WTC11 (cell line): ENCODE measurements around the gene GLE1. TPM values are rescaled to one million over a fixed set of nuclear protein-coding genes. Genes with fewer than 3 reads are reported as not detected.

Source experiments
- ATAC-seq: fragments of 200-7000 bp; cut with Tn5 transposase; 2 replicates; pipeline ENCODE4 v1.10.0; 2021; ENCODE audit warnings: mild to moderate bottlenecking, moderate library complexity
- CTCF ChIA-PET: fragments of 300-600 bp; sonication (Branson Sonifier 250); formaldehyde crosslinking; loops from one replicate; lab custom pipeline; 2021; ENCODE audit warnings: antibody characterized with exemption; lab: Charles Lee
- POLR2A ChIA-PET: fragments of 350-600 bp; sonication (Branson Sonifier 250); formaldehyde crosslinking; loops from one replicate; lab custom pipeline; 2021; ENCODE audit warnings: antibody characterized with exemption; lab: Charles Lee
- DNase-seq: peaks from one replicate; pipeline ENCODE4 v3.0.0; 2021; ENCODE audit warnings: low spot score
- H3K27ac Mint-ChIP-seq: 2 replicates; pipeline ENCODE4 v1.8.0; 2021; ENCODE audit warnings: mixed read lengths
- H3K27me3 Mint-ChIP-seq: 2 replicates; pipeline ENCODE4 v1.8.0; 2021; ENCODE audit warnings: low read depth, mild to moderate bottlenecking, moderate library complexity, mixed read lengths
- H3K36me3 Mint-ChIP-seq: 2 replicates; pipeline ENCODE4 v1.8.0; 2021; ENCODE audit warnings: mixed read lengths
- H3K4me1 Mint-ChIP-seq: 2 replicates; pipeline ENCODE4 v1.8.0; 2022; ENCODE audit warnings: mixed read lengths
- H3K4me3 Mint-ChIP-seq: 2 replicates; pipeline ENCODE4 v1.8.0; 2021; ENCODE audit warnings: mild to moderate bottlenecking, moderate library complexity, mixed read lengths
- H3K9me3 Mint-ChIP-seq: 2 replicates; pipeline ENCODE4 v1.8.0; 2021; ENCODE audit warnings: mixed read lengths
- ESRRA ChIP-seq: sonication (generic); formaldehyde crosslinking; IDR thresholded peaks from 2 replicates; pipeline ENCODE4 v1.8.1; 2022; ENCODE audit warnings: mild to moderate bottlenecking, missing genetic modification reagents, borderline replicate concordance
- NR1H2 ChIP-seq: sonication (generic); formaldehyde crosslinking; IDR thresholded peaks from 2 replicates; pipeline ENCODE4 v1.9.0; 2021; ENCODE audit warnings: mild to moderate bottlenecking, moderate library complexity, missing genetic modification reagents
- NR2C2 ChIP-seq: sonication (generic); formaldehyde crosslinking; IDR thresholded peaks from 2 replicates; pipeline ENCODE4 v1.8.0; 2022; ENCODE audit warnings: mild to moderate bottlenecking, missing genetic modification reagents
- PRRX2 ChIP-seq: fragments of 250-450 bp; sonication (Bioruptor Pico); IDR thresholded peaks from 2 replicates; pipeline ENCODE4 v1.8.0; 2021; ENCODE audit warnings: mild to moderate bottlenecking
- SMAD4 ChIP-seq: sonication (generic); formaldehyde crosslinking; IDR thresholded peaks from 2 replicates; pipeline ENCODE4 v1.8.0; 2022; ENCODE audit warnings: mild to moderate bottlenecking, missing genetic modification reagents
- TP53 ChIP-seq: sonication (generic); formaldehyde crosslinking; IDR thresholded peaks from 2 replicates; pipeline ENCODE4 v1.8.1; 2023; ENCODE audit warnings: mild to moderate bottlenecking, missing genetic modification reagents
- ZNF121 ChIP-seq: sonication (generic); formaldehyde crosslinking; IDR thresholded peaks from 2 replicates; pipeline ENCODE4 v1.8.0; 2023; ENCODE audit warnings: missing genetic modification reagents
- total RNA-seq: library from RNA; stranded (reverse); gene quantifications from 3 replicates; pipeline ENCODE4 v1.2.3, GENCODE V29; 2021
- TF ChIP-seq, protein P1 (sequence below): sonication (generic); formaldehyde crosslinking; IDR thresholded peaks from 2 replicates; pipeline ENCODE4 v1.8.0; 2023; ENCODE audit warnings: missing genetic modification reagents, mild to moderate bottlenecking, borderline replicate concordance
- TF ChIP-seq, protein P2 (sequence below): sonication (generic); formaldehyde crosslinking; IDR thresholded peaks from 2 replicates; pipeline ENCODE4 v1.8.0; 2022; ENCODE audit warnings: mild to moderate bottlenecking, missing genetic modification reagents
- TF ChIP-seq, protein P3 (sequence below): sonication (generic); formaldehyde crosslinking; IDR thresholded peaks from 2 replicates; pipeline ENCODE4 v1.8.0; 2023; ENCODE audit warnings: missing genetic modification reagents
- TF ChIP-seq, protein P4 (sequence below): sonication (generic); formaldehyde crosslinking; IDR thresholded peaks from 2 replicates; pipeline ENCODE4 v1.8.1; 2022; ENCODE audit warnings: mild to moderate bottlenecking, moderate library complexity, missing genetic modification reagents
- TF ChIP-seq, protein P5 (sequence below): fragments of 250-450 bp; sonication (Bioruptor Pico); IDR thresholded peaks from 2 replicates; pipeline ENCODE4 v1.9.0; 2021; ENCODE audit warnings: mild to moderate bottlenecking, borderline replicate concordance
- TF ChIP-seq, protein P6 (sequence below): sonication (generic); formaldehyde crosslinking; IDR thresholded peaks from 2 replicates; pipeline ENCODE4 v1.8.0; 2023; ENCODE audit warnings: mild to moderate bottlenecking, missing genetic modification reagents
- TF ChIP-seq, protein P7 (sequence below): sonication (generic); formaldehyde crosslinking; IDR thresholded peaks from 2 replicates; pipeline ENCODE4 v1.8.1; 2023; ENCODE audit warnings: mild to moderate bottlenecking, missing genetic modification reagents
- TF ChIP-seq, protein P8 (sequence below): sonication (generic); formaldehyde crosslinking; IDR thresholded peaks from 2 replicates; pipeline ENCODE4 v1.8.1; 2022; ENCODE audit warnings: low read depth, mild to moderate bottlenecking, moderate library complexity, missing genetic modification reagents, borderline replicate concordance

GLE1 gene
- total RNA-seq, 1 experiment from 2014 or later: 19.7 TPM

DNA sequence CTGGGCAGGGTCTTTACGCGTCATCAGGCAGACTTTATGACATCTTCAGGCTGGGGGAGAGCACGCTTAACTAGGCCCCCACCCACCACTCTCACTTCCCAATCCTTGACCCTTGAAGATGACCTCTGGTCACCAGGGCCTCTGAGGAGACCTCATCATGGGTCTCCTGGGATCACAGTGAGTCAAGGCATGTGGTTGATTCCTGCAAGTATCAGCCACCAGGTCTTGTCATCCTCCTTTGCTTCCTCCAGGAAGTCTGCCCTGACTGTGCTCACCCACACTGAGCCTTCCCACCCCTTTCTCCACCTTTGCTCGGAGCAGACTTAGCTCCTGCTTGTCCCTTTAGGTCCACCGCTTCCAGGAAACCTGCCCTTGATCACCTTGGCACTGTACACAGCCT, 31.4 kb upstream of the GLE1 start:
- POLR2A ChIA-PET: no interaction called here
- TF ChIP-seq, protein P1, sequence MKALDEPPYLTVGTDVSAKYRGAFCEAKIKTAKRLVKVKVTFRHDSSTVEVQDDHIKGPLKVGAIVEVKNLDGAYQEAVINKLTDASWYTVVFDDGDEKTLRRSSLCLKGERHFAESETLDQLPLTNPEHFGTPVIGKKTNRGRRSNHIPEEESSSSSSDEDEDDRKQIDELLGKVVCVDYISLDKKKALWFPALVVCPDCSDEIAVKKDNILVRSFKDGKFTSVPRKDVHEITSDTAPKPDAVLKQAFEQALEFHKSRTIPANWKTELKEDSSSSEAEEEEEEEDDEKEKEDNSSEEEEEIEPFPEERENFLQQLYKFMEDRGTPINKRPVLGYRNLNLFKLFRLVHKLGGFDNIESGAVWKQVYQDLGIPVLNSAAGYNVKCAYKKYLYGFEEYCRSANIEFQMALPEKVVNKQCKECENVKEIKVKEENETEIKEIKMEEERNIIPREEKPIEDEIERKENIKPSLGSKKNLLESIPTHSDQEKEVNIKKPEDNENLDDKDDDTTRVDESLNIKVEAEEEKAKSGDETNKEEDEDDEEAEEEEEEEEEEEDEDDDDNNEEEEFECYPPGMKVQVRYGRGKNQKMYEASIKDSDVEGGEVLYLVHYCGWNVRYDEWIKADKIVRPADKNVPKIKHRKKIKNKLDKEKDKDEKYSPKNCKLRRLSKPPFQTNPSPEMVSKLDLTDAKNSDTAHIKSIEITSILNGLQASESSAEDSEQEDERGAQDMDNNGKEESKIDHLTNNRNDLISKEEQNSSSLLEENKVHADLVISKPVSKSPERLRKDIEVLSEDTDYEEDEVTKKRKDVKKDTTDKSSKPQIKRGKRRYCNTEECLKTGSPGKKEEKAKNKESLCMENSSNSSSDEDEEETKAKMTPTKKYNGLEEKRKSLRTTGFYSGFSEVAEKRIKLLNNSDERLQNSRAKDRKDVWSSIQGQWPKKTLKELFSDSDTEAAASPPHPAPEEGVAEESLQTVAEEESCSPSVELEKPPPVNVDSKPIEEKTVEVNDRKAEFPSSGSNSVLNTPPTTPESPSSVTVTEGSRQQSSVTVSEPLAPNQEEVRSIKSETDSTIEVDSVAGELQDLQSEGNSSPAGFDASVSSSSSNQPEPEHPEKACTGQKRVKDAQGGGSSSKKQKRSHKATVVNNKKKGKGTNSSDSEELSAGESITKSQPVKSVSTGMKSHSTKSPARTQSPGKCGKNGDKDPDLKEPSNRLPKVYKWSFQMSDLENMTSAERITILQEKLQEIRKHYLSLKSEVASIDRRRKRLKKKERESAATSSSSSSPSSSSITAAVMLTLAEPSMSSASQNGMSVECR (CRISPR knock-in tag): no peak
- TF ChIP-seq, protein P2, sequence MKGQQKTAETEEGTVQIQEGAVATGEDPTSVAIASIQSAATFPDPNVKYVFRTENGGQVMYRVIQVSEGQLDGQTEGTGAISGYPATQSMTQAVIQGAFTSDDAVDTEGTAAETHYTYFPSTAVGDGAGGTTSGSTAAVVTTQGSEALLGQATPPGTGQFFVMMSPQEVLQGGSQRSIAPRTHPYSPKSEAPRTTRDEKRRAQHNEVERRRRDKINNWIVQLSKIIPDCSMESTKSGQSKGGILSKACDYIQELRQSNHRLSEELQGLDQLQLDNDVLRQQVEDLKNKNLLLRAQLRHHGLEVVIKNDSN (CRISPR knock-in tag): no peak
- TF ChIP-seq, protein P3, sequence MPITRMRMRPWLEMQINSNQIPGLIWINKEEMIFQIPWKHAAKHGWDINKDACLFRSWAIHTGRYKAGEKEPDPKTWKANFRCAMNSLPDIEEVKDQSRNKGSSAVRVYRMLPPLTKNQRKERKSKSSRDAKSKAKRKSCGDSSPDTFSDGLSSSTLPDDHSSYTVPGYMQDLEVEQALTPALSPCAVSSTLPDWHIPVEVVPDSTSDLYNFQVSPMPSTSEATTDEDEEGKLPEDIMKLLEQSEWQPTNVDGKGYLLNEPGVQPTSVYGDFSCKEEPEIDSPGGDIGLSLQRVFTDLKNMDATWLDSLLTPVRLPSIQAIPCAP (CRISPR knock-in tag): no peak
- TF ChIP-seq, protein P4, sequence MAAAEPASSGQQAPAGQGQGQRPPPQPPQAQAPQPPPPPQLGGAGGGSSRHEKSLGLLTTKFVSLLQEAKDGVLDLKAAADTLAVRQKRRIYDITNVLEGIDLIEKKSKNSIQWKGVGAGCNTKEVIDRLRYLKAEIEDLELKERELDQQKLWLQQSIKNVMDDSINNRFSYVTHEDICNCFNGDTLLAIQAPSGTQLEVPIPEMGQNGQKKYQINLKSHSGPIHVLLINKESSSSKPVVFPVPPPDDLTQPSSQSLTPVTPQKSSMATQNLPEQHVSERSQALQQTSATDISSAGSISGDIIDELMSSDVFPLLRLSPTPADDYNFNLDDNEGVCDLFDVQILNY: no peak
- no peak for TF ChIP-seq NR2C2 (CRISPR knock-in tag)
- TF ChIP-seq, protein P5, sequence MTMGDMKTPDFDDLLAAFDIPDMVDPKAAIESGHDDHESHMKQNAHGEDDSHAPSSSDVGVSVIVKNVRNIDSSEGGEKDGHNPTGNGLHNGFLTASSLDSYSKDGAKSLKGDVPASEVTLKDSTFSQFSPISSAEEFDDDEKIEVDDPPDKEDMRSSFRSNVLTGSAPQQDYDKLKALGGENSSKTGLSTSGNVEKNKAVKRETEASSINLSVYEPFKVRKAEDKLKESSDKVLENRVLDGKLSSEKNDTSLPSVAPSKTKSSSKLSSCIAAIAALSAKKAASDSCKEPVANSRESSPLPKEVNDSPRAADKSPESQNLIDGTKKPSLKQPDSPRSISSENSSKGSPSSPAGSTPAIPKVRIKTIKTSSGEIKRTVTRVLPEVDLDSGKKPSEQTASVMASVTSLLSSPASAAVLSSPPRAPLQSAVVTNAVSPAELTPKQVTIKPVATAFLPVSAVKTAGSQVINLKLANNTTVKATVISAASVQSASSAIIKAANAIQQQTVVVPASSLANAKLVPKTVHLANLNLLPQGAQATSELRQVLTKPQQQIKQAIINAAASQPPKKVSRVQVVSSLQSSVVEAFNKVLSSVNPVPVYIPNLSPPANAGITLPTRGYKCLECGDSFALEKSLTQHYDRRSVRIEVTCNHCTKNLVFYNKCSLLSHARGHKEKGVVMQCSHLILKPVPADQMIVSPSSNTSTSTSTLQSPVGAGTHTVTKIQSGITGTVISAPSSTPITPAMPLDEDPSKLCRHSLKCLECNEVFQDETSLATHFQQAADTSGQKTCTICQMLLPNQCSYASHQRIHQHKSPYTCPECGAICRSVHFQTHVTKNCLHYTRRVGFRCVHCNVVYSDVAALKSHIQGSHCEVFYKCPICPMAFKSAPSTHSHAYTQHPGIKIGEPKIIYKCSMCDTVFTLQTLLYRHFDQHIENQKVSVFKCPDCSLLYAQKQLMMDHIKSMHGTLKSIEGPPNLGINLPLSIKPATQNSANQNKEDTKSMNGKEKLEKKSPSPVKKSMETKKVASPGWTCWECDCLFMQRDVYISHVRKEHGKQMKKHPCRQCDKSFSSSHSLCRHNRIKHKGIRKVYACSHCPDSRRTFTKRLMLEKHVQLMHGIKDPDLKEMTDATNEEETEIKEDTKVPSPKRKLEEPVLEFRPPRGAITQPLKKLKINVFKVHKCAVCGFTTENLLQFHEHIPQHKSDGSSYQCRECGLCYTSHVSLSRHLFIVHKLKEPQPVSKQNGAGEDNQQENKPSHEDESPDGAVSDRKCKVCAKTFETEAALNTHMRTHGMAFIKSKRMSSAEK (CRISPR knock-in tag): no peak
- TF ChIP-seq NR1H2: no peak
- no peak for TF ChIP-seq PRRX2 (CRISPR knock-in tag)
- TF ChIP-seq ZNF121 (CRISPR knock-in tag): no peak
- TF ChIP-seq, protein P6, sequence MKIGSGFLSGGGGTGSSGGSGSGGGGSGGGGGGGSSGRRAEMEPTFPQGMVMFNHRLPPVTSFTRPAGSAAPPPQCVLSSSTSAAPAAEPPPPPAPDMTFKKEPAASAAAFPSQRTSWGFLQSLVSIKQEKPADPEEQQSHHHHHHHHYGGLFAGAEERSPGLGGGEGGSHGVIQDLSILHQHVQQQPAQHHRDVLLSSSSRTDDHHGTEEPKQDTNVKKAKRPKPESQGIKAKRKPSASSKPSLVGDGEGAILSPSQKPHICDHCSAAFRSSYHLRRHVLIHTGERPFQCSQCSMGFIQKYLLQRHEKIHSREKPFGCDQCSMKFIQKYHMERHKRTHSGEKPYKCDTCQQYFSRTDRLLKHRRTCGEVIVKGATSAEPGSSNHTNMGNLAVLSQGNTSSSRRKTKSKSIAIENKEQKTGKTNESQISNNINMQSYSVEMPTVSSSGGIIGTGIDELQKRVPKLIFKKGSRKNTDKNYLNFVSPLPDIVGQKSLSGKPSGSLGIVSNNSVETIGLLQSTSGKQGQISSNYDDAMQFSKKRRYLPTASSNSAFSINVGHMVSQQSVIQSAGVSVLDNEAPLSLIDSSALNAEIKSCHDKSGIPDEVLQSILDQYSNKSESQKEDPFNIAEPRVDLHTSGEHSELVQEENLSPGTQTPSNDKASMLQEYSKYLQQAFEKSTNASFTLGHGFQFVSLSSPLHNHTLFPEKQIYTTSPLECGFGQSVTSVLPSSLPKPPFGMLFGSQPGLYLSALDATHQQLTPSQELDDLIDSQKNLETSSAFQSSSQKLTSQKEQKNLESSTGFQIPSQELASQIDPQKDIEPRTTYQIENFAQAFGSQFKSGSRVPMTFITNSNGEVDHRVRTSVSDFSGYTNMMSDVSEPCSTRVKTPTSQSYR (CRISPR knock-in tag): no peak
- TF ChIP-seq SMAD4 (CRISPR knock-in tag): no peak
- TF ChIP-seq, protein P7, sequence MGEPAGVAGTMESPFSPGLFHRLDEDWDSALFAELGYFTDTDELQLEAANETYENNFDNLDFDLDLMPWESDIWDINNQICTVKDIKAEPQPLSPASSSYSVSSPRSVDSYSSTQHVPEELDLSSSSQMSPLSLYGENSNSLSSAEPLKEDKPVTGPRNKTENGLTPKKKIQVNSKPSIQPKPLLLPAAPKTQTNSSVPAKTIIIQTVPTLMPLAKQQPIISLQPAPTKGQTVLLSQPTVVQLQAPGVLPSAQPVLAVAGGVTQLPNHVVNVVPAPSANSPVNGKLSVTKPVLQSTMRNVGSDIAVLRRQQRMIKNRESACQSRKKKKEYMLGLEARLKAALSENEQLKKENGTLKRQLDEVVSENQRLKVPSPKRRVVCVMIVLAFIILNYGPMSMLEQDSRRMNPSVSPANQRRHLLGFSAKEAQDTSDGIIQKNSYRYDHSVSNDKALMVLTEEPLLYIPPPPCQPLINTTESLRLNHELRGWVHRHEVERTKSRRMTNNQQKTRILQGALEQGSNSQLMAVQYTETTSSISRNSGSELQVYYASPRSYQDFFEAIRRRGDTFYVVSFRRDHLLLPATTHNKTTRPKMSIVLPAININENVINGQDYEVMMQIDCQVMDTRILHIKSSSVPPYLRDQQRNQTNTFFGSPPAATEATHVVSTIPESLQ (CRISPR knock-in tag): no peak
- TF ChIP-seq TP53 (CRISPR knock-in tag): no peak
- TF ChIP-seq, protein P8, sequence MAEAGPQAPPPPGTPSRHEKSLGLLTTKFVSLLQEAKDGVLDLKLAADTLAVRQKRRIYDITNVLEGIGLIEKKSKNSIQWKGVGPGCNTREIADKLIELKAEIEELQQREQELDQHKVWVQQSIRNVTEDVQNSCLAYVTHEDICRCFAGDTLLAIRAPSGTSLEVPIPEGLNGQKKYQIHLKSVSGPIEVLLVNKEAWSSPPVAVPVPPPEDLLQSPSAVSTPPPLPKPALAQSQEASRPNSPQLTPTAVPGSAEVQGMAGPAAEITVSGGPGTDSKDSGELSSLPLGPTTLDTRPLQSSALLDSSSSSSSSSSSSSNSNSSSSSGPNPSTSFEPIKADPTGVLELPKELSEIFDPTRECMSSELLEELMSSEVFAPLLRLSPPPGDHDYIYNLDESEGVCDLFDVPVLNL (CRISPR knock-in tag): no peak
- TF ChIP-seq ESRRA (CRISPR knock-in tag): no peak
- TF ChIP-seq, all 79 proteins: peak for 0
- Mint-ChIP-seq H3K4me3 (no peak overlapping the region), H3K27me3 (no peaks in the 10 kb centered on the region; the same call in 1 of the 2 replicates), H3K9me3 (peaks cover 5% of the 10 kb centered on the region), H3K4me1 (no peaks in the 10 kb centered on the region), H3K27ac (no peak overlapping the region), H3K36me3 (peaks cover 32% of the 10 kb centered on the region)
- DNase-seq: no peak
- CTCF ChIA-PET: no interaction called here
- ATAC-seq: no peak
